Osteocyte (in vitro differentiated cells): ENCODE data around the gene MAP7D1. TPM values are rescaled to one million over a fixed set of nuclear protein-coding genes. Genes with fewer than 3 reads are reported as not detected.
A peak's percentile ranks its signal among the peaks of the same experiment; 100 is the strongest.

Experiments
- DNase-seq: peaks from one replicate; pipeline ENCODE4 v3.0.0; 2021; ENCODE audit warnings: mixed read lengths; ENCODE audit not compliant: unreplicated experiment; ENCODE audit errors: extremely low spot score
- H3K27ac Mint-ChIP-seq: one replicate; pipeline ENCODE4 v1.8.0; 2021; ENCODE audit warnings: mild to moderate bottlenecking, mixed read lengths; ENCODE audit not compliant: unreplicated experiment
- H3K27me3 Mint-ChIP-seq: one replicate; pipeline ENCODE4 v1.8.0; 2021; ENCODE audit warnings: mixed read lengths; ENCODE audit not compliant: unreplicated experiment
- H3K36me3 Mint-ChIP-seq: one replicate; pipeline ENCODE4 v1.8.0; 2021; ENCODE audit warnings: mixed read lengths; ENCODE audit not compliant: unreplicated experiment
- H3K4me1 Mint-ChIP-seq: one replicate; pipeline ENCODE4 v1.8.0; 2021; ENCODE audit warnings: mixed read lengths; ENCODE audit not compliant: unreplicated experiment
- H3K4me3 Mint-ChIP-seq: one replicate; pipeline ENCODE4 v1.8.0; 2021; ENCODE audit warnings: mild to moderate bottlenecking, moderate library complexity, mixed read lengths; ENCODE audit not compliant: unreplicated experiment
- H3K9me3 Mint-ChIP-seq: one replicate; pipeline ENCODE4 v1.8.0; 2021; ENCODE audit warnings: mixed read lengths; ENCODE audit not compliant: unreplicated experiment
- total RNA-seq: library from RNA; stranded (reverse); gene quantifications from 2 replicates; pipeline ENCODE4 v1.2.1, GENCODE V29; 2021
- TF ChIP-seq, protein P1 (sequence below): fragments of 200-600 bp; sonication (generic); IDR thresholded peaks from 2 replicates; pipeline ENCODE4 v1.5.0; 2021; ENCODE audit warnings: antibody characterized with exemption, mild to moderate bottlenecking, moderate library complexity

MAP7D1 gene
- total RNA-seq, 1 donor from 2014 or later, result 157 TPM

DNA sequence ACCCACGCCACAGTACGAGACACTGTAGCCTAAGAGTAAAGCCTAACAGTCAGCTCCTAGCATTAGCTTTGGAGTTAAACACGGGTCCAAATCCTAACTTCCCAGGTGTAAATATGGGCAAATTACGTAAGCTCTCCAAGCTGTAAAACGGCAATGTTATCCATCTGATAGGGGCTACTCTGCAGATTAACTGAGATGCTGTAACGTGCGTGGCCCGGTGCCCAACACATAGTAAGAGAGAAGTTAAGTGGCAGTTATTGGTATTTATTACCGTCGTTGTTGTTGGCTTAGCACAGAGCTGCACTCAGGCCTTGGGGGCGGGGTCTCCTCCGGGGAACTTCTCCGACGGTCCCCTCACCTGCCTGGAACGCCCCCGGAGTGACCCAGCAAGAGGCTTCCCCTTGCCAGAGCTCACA, 7.1 kb upstream of the MAP7D1 start:
- Mint-ChIP-seq H3K9me3 (no peaks in the 10 kb centered on the region), H3K4me3 (peak overlapping the region; percentile 96), H3K27ac (peak overlapping the region; percentile 99), H3K36me3 (peaks cover 2% of the 10 kb centered on the region), H3K27me3 (no peaks in the 10 kb centered on the region), H3K4me1 (peaks cover 44% of the 10 kb centered on the region)
- TF ChIP-seq, protein P1, sequence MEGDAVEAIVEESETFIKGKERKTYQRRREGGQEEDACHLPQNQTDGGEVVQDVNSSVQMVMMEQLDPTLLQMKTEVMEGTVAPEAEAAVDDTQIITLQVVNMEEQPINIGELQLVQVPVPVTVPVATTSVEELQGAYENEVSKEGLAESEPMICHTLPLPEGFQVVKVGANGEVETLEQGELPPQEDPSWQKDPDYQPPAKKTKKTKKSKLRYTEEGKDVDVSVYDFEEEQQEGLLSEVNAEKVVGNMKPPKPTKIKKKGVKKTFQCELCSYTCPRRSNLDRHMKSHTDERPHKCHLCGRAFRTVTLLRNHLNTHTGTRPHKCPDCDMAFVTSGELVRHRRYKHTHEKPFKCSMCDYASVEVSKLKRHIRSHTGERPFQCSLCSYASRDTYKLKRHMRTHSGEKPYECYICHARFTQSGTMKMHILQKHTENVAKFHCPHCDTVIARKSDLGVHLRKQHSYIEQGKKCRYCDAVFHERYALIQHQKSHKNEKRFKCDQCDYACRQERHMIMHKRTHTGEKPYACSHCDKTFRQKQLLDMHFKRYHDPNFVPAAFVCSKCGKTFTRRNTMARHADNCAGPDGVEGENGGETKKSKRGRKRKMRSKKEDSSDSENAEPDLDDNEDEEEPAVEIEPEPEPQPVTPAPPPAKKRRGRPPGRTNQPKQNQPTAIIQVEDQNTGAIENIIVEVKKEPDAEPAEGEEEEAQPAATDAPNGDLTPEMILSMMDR, result no peak
- no peak for DNase-seq

DNA sequence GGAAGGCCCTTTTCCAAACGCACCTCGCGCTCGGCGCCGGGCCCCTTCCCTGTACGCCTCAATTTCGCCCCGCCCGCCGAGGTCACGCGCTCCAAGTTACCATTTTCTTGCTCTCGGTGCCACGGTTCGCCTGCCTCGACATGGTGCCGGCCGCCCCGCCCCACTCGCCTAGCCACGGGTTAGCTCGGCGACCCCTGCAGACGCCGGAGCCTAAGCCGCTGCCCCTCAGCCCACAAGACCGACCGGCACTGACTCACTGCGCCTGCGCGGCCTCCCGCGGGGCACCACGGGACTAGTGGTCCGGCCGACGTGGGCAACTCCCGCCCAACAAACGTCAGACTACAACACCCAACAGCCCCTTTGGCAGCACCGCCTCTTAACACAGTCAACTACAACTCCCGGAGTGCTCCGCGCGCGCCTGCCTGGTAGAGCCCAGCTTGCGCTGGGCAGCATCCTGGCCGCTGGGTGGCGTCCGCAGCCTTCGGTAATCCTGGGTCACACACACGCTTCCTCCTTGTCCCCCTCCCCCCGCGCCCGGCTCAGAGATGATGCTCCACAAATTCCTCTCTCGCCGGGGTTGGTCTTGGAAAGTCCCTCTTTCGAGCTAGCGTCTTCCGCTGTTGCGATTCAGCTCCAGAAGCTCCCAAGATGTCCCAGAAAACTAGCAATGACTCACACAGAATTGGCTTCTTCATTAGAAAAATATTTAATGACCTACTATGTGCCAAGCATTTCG, 6.6 kb upstream of the MAP7D1 start, which contains the start of gene TRAPPC3:
TRAPPC3 (minus strand) TSS at position 250 of the 736 bp plus-strand sequence; CDS start at position 142, 108 bp downstream.
- DNase-seq, result peak; percentile 100
- Mint-ChIP-seq H3K27ac (peak within 1 kb of the TSS; percentile 99), H3K27me3 (no peaks in the 10 kb centered on the region), H3K4me1 (peaks cover 46% of the 10 kb centered on the region), H3K36me3 (peaks cover 2% of the 10 kb centered on the region), H3K9me3 (no peaks in the 10 kb centered on the region), H3K4me3 (peak within 1 kb of the TSS; percentile 96)
- TF ChIP-seq, protein P1, result peak; percentile 96

DNA sequence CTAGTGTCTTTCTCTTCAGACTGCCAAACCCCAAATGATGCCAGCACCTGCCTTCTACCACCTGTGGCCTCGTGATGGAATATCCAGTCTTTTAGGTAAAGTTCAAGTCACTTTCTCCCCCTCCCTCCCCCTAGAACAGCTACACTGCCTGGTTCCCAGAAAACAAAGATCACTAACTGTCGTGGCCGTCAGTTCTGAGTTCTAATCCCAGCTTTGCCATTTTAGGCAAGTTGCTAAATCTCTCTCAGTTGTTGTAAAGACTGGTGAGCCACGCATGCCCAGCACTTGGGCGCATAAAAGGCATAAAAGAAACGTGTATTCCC, 6.0 kb upstream of the MAP7D1 start:
- no peak for DNase-seq
- H3K9me3 Mint-ChIP-seq, result no peaks in the 10 kb centered on the region

DNA sequence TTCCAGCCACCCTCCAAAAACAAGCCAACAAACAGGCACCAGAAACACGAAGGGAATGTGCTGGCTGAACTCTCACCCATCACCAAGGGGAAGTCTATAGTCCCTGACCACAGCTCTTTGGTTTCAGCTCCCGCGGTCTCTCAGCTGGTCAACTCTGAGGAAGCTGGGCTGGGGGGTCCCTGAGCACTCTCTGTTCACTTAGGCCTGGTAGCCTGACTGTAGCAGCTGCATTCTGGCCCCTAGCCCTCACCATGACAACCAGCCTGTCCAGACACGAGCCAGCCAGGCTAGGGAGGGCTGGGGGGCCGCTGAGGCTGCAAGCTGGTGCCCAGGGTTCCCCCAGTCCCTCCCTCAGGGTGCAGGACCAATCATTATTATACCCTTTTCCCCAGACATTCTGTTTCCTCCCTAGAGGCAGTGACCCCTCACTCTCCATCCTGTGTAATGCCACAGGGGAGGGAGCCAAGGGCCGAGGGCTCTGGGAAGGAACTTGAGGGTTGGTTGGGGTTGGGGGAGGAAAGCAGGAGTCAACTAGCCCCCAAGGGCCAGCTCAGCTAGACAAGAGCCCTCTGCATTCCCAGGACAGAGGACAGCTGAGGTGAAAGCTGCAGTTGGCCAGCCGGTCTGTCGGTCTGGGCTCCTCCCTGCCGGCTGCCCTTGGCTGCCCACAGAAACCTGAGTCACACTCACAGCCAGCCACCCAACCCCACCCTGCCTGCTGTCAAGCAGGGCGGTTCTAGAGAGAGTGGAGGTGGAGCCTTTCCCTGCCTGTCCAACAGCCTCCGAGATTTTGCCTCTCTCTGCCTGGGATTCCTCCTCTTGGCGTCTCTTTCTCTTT, 5.4 kb upstream of the MAP7D1 start:
- peak overlapping the region; percentile 96 for H3K4me3 Mint-ChIP-seq
- H3K27ac Mint-ChIP-seq, result peak overlapping the region; percentile 99
- H3K36me3 Mint-ChIP-seq, result peaks cover 2% of the 10 kb centered on the region
- peaks cover 55% of the 10 kb centered on the region for H3K4me1 Mint-ChIP-seq
- TF ChIP-seq, protein P1, result no peak
- no peaks in the 10 kb centered on the region for H3K27me3 Mint-ChIP-seq
- peak; percentile 97 for DNase-seq
- no peaks in the 10 kb centered on the region for H3K9me3 Mint-ChIP-seq

More for the DNA sequence above, 6.0 kb upstream of the MAP7D1 start:
- peak overlapping the region; percentile 99 for H3K27ac Mint-ChIP-seq
- H3K4me1 Mint-ChIP-seq, result peaks cover 50% of the 10 kb centered on the region
- no peaks in the 10 kb centered on the region for H3K27me3 Mint-ChIP-seq
- TF ChIP-seq, protein P1, result no peak
- peak overlapping the region; percentile 96 for H3K4me3 Mint-ChIP-seq
- H3K36me3 Mint-ChIP-seq, result peaks cover 2% of the 10 kb centered on the region
